WTC11 (cell line): Measurements from ENCODE around the gene METTL4.

ENCODE experiments used
- ETV6 ChIP-seq: sonication (generic); formaldehyde crosslinking; IDR thresholded peaks from 2 replicates; pipeline ENCODE4 v1.8.1; 2022; ENCODE audit warnings: mild to moderate bottlenecking, missing genetic modification reagents
- JUN ChIP-seq: sonication (generic); formaldehyde crosslinking; IDR thresholded peaks from 2 replicates; pipeline ENCODE4 v1.8.0; 2023; ENCODE audit warnings: mild to moderate bottlenecking, missing genetic modification reagents
- ZNF232 ChIP-seq: sonication (generic); formaldehyde crosslinking; IDR thresholded peaks from 2 replicates; pipeline ENCODE4 v1.8.0; 2022; ENCODE audit warnings: mild to moderate bottlenecking, missing genetic modification reagents
- TF ChIP-seq, protein P1 (sequence below): fragments of 200-600 bp; IDR thresholded peaks from 2 replicates; pipeline ENCODE4 v1.8.0; 2022; ENCODE audit warnings: antibody characterized with exemption
- TF ChIP-seq, protein P2 (sequence below): sonication (generic); formaldehyde crosslinking; IDR thresholded peaks from 2 replicates; pipeline ENCODE4 v1.8.0; 2022; ENCODE audit warnings: missing genetic modification reagents
- TF ChIP-seq, protein P3 (sequence below): sonication (generic); formaldehyde crosslinking; IDR thresholded peaks from 2 replicates; pipeline ENCODE4 v1.8.0; 2022; ENCODE audit warnings: mild to moderate bottlenecking, missing genetic modification reagents

DNA sequence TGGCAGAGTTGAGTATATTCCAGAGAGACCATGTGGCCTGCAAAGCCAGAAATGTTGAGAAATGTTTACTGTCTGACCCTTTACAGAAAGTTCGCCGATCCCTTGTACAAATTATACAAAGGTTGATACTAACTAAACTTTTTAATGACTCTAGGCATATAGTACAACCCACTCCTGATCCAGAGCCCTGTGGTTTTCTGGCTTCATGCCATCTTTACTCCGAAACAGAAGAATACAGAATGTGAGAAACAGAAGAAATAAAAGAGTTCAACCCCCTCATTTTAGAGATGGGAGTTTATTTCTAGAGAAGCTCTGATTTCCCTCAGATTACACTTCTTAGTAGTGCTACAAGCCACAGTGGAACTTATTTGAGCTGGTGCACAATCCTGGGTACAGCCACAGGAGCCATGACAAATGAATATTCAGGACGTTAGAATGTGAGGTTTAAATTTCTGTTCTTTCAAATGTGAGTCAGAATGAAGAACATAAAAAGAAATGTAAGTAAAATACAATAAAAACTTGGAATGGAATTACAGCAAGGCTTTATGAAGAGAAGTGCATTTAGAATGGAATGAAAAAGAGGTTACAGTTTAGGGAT lies 46.2 kb upstream of the METTL4 start:
- no peak for TF ChIP-seq ZNF232 (CRISPR knock-in tag)
- TF ChIP-seq JUN: no peak
- TF ChIP-seq, protein P1, sequence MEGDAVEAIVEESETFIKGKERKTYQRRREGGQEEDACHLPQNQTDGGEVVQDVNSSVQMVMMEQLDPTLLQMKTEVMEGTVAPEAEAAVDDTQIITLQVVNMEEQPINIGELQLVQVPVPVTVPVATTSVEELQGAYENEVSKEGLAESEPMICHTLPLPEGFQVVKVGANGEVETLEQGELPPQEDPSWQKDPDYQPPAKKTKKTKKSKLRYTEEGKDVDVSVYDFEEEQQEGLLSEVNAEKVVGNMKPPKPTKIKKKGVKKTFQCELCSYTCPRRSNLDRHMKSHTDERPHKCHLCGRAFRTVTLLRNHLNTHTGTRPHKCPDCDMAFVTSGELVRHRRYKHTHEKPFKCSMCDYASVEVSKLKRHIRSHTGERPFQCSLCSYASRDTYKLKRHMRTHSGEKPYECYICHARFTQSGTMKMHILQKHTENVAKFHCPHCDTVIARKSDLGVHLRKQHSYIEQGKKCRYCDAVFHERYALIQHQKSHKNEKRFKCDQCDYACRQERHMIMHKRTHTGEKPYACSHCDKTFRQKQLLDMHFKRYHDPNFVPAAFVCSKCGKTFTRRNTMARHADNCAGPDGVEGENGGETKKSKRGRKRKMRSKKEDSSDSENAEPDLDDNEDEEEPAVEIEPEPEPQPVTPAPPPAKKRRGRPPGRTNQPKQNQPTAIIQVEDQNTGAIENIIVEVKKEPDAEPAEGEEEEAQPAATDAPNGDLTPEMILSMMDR: no peak
- TF ChIP-seq ETV6 (CRISPR knock-in tag): no peak
- TF ChIP-seq, protein P2, sequence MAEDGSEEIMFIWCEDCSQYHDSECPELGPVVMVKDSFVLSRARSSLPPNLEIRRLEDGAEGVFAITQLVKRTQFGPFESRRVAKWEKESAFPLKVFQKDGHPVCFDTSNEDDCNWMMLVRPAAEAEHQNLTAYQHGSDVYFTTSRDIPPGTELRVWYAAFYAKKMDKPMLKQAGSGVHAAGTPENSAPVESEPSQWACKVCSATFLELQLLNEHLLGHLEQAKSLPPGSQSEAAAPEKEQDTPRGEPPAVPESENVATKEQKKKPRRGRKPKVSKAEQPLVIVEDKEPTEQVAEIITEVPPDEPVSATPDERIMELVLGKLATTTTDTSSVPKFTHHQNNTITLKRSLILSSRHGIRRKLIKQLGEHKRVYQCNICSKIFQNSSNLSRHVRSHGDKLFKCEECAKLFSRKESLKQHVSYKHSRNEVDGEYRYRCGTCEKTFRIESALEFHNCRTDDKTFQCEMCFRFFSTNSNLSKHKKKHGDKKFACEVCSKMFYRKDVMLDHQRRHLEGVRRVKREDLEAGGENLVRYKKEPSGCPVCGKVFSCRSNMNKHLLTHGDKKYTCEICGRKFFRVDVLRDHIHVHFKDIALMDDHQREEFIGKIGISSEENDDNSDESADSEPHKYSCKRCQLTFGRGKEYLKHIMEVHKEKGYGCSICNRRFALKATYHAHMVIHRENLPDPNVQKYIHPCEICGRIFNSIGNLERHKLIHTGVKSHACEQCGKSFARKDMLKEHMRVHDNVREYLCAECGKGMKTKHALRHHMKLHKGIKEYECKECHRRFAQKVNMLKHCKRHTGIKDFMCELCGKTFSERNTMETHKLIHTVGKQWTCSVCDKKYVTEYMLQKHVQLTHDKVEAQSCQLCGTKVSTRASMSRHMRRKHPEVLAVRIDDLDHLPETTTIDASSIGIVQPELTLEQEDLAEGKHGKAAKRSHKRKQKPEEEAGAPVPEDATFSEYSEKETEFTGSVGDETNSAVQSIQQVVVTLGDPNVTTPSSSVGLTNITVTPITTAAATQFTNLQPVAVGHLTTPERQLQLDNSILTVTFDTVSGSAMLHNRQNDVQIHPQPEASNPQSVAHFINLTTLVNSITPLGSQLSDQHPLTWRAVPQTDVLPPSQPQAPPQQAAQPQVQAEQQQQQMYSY: no peak
- TF ChIP-seq, protein P3, sequence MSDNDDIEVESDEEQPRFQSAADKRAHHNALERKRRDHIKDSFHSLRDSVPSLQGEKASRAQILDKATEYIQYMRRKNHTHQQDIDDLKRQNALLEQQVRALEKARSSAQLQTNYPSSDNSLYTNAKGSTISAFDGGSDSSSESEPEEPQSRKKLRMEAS (CRISPR knock-in tag): no peak
